Measurements from ENCODE around the gene ZKSCAN4. TPM values are rescaled to one million over a fixed set of nuclear protein-coding genes. Genes with fewer than 3 reads are reported as not detected.

Gene ZKSCAN4
- 1 to 10 TPM; 3.5 TPM for total RNA-seq

- intact Hi-C loops (cut with micrococcal nuclease), result loop anchor here (1.0 kb wide), 4 partner anchors 15 to 147 kb away; partner anchors contain the start of genes ZKSCAN8, ZSCAN12 and ZSCAN26
- CTCF ChIA-PET, result interaction anchor here (1.0 kb wide), 1 partner anchor 104 kb away, joined by 5 read pairs; no protein-coding TSS in a partner anchor
- Mint-ChIP-seq H3K27me3 (ENCODE audit: low read depth) (no peaks in the 10 kb centered on the region), H3K4me3 (peak within 1 kb of the TSS; percentile 89), H3K9me3 (no peaks in the 10 kb centered on the region), H3K36me3 (ENCODE audit: low read depth) (peaks cover 7% of the 10 kb centered on the region), H3K4me1 (ENCODE audit: low read depth) (peaks cover 23% of the 10 kb centered on the region), H3K27ac (peak within 1 kb of the TSS; percentile 83)
- DNase-seq, result peak; percentile 88
These were observed at the start of gene ZKSCAN4 for GRCh38 chr6:28252009-28252975. ZKSCAN4 (minus strand) TSS chr6:28252269; CDS start chr6:28251980, 289 bp downstream.

DNA sequence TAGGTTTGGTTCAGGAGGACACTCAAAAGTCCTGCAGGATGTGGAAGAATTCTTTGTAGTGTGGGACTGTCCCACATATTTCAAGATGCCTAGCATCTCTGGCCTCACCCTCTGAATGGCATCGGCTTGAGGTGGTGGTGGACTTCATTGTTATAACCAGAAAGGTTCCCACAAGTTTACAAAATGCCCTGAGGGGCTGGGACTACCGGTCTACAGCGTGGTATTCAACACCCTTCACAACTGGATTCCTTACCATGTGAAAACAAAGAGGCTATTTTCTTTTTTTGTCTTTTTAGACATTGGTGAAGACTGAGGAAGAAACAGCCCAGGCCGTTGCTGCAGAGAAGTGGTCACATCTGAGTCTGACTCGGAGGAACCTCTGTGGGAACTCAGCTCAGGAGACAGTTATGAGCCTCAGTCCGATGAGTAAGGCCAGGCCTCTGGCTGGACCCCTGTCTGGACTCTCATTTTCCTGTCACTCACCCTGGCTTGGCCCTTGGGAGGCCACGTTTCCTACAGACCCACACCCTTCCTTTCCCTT is 44.5 kb upstream of the ZKSCAN4 start:
- H3K36me3 Mint-ChIP-seq (ENCODE audit: low read depth), result peaks cover 4% of the 10 kb centered on the region
- H3K9me3 Mint-ChIP-seq, result no peaks in the 10 kb centered on the region
- intact Hi-C loops (cut with micrococcal nuclease), result no loop called here
- H3K4me1 Mint-ChIP-seq (ENCODE audit: low read depth), result no peaks in the 10 kb centered on the region
- DNase-seq, result no peak
- CTCF ChIA-PET, result no interaction called here
- H3K4me3 Mint-ChIP-seq, result no peak overlapping the region
- H3K27me3 Mint-ChIP-seq (ENCODE audit: low read depth), result no peaks in the 10 kb centered on the region
- no peak overlapping the region for H3K27ac Mint-ChIP-seq

- DNase-seq, result no peak
- intact Hi-C loops (cut with micrococcal nuclease), result no loop called here
- Mint-ChIP-seq H3K4me1 (ENCODE audit: low read depth) (no peaks in the 10 kb centered on the region), H3K36me3 (ENCODE audit: low read depth) (peaks cover 4% of the 10 kb centered on the region), H3K27me3 (ENCODE audit: low read depth) (no peaks in the 10 kb centered on the region), H3K4me3 (no peak overlapping the region), H3K27ac (no peak overlapping the region), H3K9me3 (no peaks in the 10 kb centered on the region)
- CTCF ChIA-PET, result no interaction called here
These were observed 43.3 kb upstream of the ZKSCAN4 start for GRCh38 chr6:28295326-28295725.

- peaks cover 4% of the 10 kb centered on the region for H3K27me3 Mint-ChIP-seq (ENCODE audit: low read depth)
- no peak overlapping the region for H3K4me3 Mint-ChIP-seq
- H3K9me3 Mint-ChIP-seq, result no peaks in the 10 kb centered on the region
- H3K36me3 Mint-ChIP-seq (ENCODE audit: low read depth), result peaks cover 3% of the 10 kb centered on the region
- H3K27ac Mint-ChIP-seq, result no peak overlapping the region
- no peak for DNase-seq
- intact Hi-C loops (cut with micrococcal nuclease), result no loop called here
- CTCF ChIA-PET, result interaction anchor here (0.6 to 0.7 kb wide), 2 partner anchors 55 to 64 kb away, joined by 3 to 5 read pairs; no protein-coding TSS in a partner anchor
- H3K4me1 Mint-ChIP-seq (ENCODE audit: low read depth), result no peaks in the 10 kb centered on the region
These were observed 39.5 kb upstream of the ZKSCAN4 start for GRCh38 chr6:28291573-28291972.

DNA sequence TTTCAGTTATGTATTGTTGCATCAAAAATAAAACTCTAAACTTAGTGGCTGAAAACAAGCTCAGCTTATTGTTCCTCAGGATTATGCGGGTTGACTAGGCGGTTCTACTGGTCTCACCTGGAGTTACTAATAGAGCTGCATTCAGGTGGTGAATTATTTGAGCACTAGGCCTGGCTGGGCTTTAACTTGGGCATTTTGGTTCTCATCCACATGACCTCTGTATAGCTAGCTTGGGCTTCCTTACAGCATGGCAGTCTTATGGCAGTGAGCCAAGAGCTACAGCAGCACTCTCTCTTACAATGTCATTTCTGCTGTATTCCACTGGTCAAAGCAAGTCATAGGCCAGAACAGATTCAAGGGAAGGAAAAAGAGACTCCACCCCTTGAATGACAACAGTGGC is 30.9 kb upstream of the ZKSCAN4 start:
- H3K36me3 Mint-ChIP-seq (ENCODE audit: low read depth), result peaks cover 7% of the 10 kb centered on the region
- intact Hi-C loops (cut with micrococcal nuclease), result loop anchor here (5.0 kb wide), 1 partner anchor 114 kb away; the partner anchor contains the start of gene ZSCAN12
- H3K27ac Mint-ChIP-seq, result no peak overlapping the region
- CTCF ChIA-PET, result no interaction called here
- H3K4me3 Mint-ChIP-seq, result no peak overlapping the region
- H3K4me1 Mint-ChIP-seq (ENCODE audit: low read depth), result peaks cover 10% of the 10 kb centered on the region
- no peak for DNase-seq
- peaks cover 28% of the 10 kb centered on the region for H3K27me3 Mint-ChIP-seq (ENCODE audit: low read depth)
- peaks cover 5% of the 10 kb centered on the region for H3K9me3 Mint-ChIP-seq

DNA sequence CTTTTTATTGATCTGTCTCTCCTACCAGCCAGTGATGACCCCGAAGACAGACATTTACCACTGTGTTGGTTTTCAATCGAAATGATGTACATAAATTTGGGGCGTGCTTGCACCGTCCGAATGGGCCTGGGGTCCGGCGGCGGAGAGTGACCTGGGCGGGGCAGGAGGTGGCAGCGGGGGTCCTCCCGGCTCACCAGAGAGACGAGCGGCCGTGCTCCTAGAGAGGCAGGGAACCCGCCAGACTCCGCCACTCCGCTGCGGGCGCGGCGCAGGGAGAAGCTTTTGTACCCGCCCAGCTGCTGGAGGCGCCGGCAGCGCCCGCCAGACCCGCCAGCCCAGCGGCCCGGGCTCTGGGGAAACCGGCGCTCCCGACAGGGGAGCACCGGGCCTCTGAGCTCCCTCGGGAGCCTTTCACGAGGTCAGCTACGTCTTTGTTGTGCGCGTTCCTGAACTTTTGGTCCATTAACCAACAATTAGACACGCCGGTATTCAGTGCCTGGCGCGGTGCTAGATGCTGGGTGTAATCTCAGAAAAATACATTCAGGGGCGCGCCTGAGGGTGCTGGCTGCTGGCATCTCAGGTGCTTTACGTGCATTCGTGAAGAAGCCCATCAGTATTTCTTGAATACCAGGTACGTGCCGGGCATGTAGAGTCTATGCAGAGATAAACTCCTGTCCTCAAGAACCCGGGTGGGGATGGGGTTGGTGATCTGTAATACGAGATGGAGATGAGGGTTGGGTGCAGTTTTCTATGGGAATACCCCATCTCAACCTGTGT is 29.4 kb upstream of the ZKSCAN4 start, which contains the start of gene PGBD1:
Gene PGBD1 (plus strand): TSS at position 285 of the 777 bp plus-strand sequence. CDS start 2,242 bp downstream, outside the sequence.
- peak; percentile 60 for DNase-seq
- intact Hi-C loops (cut with micrococcal nuclease), result loop anchor here (5.0 kb wide), 1 partner anchor 116 kb away; the partner anchor contains the start of gene ZSCAN12
- Mint-ChIP-seq H3K9me3 (peaks cover 14% of the 10 kb centered on the region), H3K27me3 (ENCODE audit: low read depth) (peaks cover 26% of the 10 kb centered on the region), H3K4me1 (ENCODE audit: low read depth) (peaks cover 10% of the 10 kb centered on the region), H3K36me3 (ENCODE audit: low read depth) (peaks cover 17% of the 10 kb centered on the region), H3K4me3 (peak within 1 kb of the TSS; percentile 78), H3K27ac (no peak within 1 kb of the TSS)
- CTCF ChIA-PET, result interaction anchor here (0.9 to 1.0 kb wide), 2 partner anchors 21 to 379 kb away, joined by 3 to 4 read pairs; no protein-coding TSS in a partner anchor

GRCh38 chr6:28280595-28281287 is 28.7 kb upstream of the ZKSCAN4 start:
- CTCF ChIA-PET, result interaction anchor here (0.9 to 1.0 kb wide), 2 partner anchors 21 to 378 kb away, joined by 3 to 4 read pairs; no protein-coding TSS in a partner anchor
- DNase-seq, result no peak
- peaks cover 19% of the 10 kb centered on the region for H3K9me3 Mint-ChIP-seq
- no peak overlapping the region for H3K4me3 Mint-ChIP-seq
- H3K4me1 Mint-ChIP-seq (ENCODE audit: low read depth), result peaks cover 10% of the 10 kb centered on the region
- peaks cover 22% of the 10 kb centered on the region for H3K36me3 Mint-ChIP-seq (ENCODE audit: low read depth)
- peaks cover 25% of the 10 kb centered on the region for H3K27me3 Mint-ChIP-seq (ENCODE audit: low read depth)
- intact Hi-C loops (cut with micrococcal nuclease), result loop anchor here (5.0 kb wide), 1 partner anchor 117 kb away; the partner anchor contains the start of gene ZSCAN12
- no peak overlapping the region for H3K27ac Mint-ChIP-seq

- no peak for DNase-seq
- Mint-ChIP-seq H3K27ac (no peak overlapping the region), H3K27me3 (ENCODE audit: low read depth) (peaks cover 15% of the 10 kb centered on the region), H3K9me3 (peaks cover 19% of the 10 kb centered on the region), H3K36me3 (ENCODE audit: low read depth) (peaks cover 43% of the 10 kb centered on the region), H3K4me3 (no peak overlapping the region), H3K4me1 (ENCODE audit: low read depth) (peaks cover 19% of the 10 kb centered on the region)
- intact Hi-C loops (cut with micrococcal nuclease), result no loop called here
- CTCF ChIA-PET, result interaction anchor here (1.1 kb wide), 1 partner anchor 79 kb away, joined by 3 read pairs; no protein-coding TSS in a partner anchor
These were observed 25.7 kb upstream of the ZKSCAN4 start for GRCh38 chr6:28277746-28278145.

- no peaks in the 10 kb centered on the region for H3K27me3 Mint-ChIP-seq (ENCODE audit: low read depth)
- no peak overlapping the region for H3K4me3 Mint-ChIP-seq
- H3K4me1 Mint-ChIP-seq (ENCODE audit: low read depth), result peaks cover 22% of the 10 kb centered on the region
- peaks cover 18% of the 10 kb centered on the region for H3K9me3 Mint-ChIP-seq
- CTCF ChIA-PET, result no interaction called here
- H3K27ac Mint-ChIP-seq, result no peak overlapping the region
- intact Hi-C loops (cut with micrococcal nuclease), result no loop called here
- peaks cover 53% of the 10 kb centered on the region for H3K36me3 Mint-ChIP-seq (ENCODE audit: low read depth)
- DNase-seq, result no peak
These were observed 22.8 kb upstream of the ZKSCAN4 start for GRCh38 chr6:28274888-28275287.

DNA sequence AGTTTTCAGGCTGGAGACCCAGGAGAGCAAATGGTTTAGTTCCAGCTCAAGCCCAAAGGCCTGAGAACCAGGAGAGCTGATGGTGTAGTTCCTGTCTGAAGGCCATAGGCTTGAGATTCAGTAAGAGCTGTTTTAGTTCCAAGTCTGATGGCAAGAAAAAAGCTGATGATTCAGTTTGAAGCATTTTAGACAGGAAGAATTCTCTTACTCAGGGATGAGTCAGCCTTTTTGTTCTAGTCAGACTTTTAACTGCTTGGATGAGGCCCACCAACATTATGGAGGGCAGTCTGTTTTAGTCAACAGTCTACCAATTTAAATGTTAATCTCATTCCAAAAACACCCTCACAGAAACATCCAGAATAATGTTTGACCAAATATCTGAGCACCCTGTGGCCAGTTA is 17.4 kb upstream of the ZKSCAN4 start:
- Mint-ChIP-seq H3K27ac (peak overlapping the region; percentile 85), H3K36me3 (ENCODE audit: low read depth) (peaks cover 20% of the 10 kb centered on the region), H3K9me3 (peaks cover 2% of the 10 kb centered on the region), H3K27me3 (ENCODE audit: low read depth) (no peaks in the 10 kb centered on the region), H3K4me3 (no peak overlapping the region), H3K4me1 (ENCODE audit: low read depth) (peaks cover 35% of the 10 kb centered on the region)
- intact Hi-C loops (cut with micrococcal nuclease), result loop anchor here (1.0 to 10.0 kb wide), 5 partner anchors 57 to 1795 kb away; partner anchors contain the start of genes POLR1H and PPP1R11
- CTCF ChIA-PET, result no interaction called here
- peak; percentile 24 for DNase-seq

DNA sequence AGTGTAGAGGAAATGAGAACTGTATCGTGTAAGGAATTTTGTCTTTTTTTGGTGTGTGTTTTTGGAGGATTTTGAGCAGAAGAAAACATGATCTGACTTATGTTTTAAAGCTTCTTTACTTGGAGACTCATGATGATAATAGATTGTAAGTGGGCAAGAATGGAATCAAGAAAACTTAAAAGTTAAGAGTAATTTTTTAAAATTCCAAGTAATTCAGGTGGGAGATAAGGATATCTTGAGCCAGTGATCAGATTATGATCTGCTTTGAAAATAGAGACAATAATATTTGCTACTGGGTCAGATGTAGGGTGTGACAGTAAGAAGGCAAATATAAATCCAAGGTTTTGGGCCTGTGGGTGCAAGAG is 15.6 kb upstream of the ZKSCAN4 start:
- CTCF ChIA-PET, result no interaction called here

More for the DNA sequence above, 15.6 kb upstream of the ZKSCAN4 start:
- no peak for DNase-seq
- H3K4me1 Mint-ChIP-seq (ENCODE audit: low read depth), result peaks cover 43% of the 10 kb centered on the region
- H3K4me3 Mint-ChIP-seq, result no peak overlapping the region
- no peaks in the 10 kb centered on the region for H3K27me3 Mint-ChIP-seq (ENCODE audit: low read depth)
- no peak overlapping the region for H3K27ac Mint-ChIP-seq
- intact Hi-C loops (cut with micrococcal nuclease), result loop anchor here (1.0 to 10.0 kb wide), 6 partner anchors 15 to 1797 kb away; partner anchors contain the start of genes POLR1H, PPP1R11, ZKSCAN3 and ZKSCAN4
- peaks cover 11% of the 10 kb centered on the region for H3K36me3 Mint-ChIP-seq (ENCODE audit: low read depth)
- H3K9me3 Mint-ChIP-seq, result peaks cover 2% of the 10 kb centered on the region

Data from activated naive CD4-positive, alpha-beta T cell treated with anti-CD3 and anti-CD28 coated beads for 36 hours (primary cell).